GDM1 (cell line): ENCODE measurements around the gene AMACR.

Experiments
- DNase-seq: peaks from one replicate; lab custom pipeline; 2025; lab: John Stamatoyannopoulos, UW

Gene AMACR

DNA sequence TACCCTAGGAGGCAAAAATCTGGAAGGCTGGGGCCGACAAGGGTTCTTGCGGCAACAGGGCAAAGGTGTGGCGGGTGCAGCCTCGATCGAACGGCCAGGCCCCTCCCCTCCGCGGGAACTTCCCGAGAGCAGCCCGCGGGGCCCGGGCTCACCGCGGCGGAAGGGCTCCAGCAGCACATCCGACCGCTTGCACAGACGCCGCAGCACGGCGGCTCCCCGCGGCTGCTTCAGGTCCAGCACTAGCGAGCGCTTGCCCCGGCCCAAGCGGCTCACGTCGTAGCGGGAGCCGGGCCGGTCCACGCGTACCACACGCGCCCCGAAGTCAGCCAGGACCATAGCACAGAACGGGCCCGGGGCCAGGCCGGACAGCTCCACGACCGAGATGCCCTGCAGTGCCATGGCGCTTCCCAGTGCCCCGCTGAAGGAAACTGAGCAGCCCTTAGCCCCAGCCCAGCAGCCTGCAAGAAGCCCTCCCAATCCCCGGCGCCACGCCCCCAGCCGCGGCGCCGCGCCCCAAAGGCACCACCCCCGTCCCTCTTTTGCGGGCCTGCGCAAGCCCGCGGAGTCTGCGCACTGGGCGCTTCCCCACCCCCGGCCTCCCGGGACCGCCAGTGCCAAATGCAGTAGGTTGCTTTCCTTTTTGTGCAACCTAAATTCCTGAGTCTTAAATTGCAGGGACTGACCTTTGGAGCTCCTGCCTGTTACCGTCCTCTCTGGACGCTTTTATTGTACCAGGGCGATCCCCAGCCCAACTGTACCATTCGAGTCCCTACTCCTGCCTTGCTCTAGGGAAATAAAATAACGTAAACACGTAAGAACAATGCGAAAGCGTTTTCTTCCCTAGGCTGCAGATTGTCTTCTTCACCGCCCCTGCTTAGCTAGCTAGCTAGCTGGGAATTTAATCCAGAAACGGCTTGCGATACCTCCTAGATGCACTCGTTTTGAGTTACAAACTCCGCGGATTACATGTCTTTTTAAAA, at the start of gene AMACR:
TSS of gene AMACR (minus strand) at position 430 of the 980 bp plus-strand sequence. CDS start at position 399, 31 bp downstream.
- DNase-seq, result peak; percentile 93

DNA sequence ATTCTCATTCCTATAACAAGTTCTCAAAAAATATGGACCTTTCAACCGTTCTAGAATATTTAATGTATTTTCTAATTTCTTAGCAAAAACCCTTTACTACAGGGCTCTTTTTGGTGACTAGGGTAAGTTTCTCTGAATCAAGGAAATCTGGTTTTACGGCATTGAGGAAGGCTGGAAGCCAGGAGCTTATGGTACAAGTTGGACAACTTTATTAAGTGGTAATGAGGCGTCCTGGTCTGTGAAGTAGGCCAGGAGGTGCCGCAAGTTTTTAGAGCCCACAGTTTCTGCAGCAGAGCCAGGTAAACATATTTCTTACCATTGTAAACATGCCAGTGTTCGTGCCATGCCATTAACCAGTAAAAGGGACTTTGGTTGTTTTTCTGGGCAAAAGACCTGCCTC, 49.7 kb upstream of the AMACR start:
- no peak for DNase-seq

DNA sequence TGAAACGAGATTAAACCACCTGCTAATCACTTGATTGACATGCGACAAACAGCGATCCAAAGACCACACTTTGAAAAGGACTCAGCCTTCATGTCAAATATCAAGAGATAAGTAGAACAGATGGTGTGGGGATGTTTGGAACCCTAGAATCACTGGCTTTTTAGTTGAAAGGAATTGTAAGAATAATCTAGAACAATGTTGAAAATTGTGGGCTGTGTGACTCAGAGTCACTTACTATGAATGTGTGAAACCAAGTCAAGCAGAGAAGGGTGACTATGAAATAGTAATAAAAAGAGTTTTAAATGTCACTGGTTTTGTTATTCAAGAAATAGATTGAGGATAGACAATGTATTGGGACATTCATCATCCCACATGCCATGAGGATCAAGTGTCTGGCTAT, 49.3 kb upstream of the AMACR start:
- no peak for DNase-seq

DNA sequence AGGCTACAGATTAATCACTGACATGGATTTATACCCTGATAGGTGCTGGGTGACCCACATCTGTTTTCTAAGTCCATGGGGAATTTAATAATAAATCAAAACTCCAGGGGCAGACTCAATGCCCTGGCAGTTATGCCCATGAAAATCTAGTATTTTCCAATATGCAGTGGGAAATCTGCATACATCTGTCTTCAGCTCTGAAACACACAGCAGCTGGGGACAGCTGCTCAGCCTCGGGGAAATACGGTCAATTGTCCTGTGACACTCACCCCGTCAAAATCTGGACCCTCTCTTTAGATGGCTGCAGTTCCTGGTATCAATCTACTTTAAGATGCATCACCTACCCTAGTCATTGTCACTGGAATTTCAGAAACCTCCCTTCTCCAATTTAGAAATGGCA, 47.8 kb upstream of the AMACR start:
- DNase-seq, result no peak

GRCh38 chr5:34054400-34054729, 46.5 kb upstream of the AMACR start:
- no peak for DNase-seq

DNA sequence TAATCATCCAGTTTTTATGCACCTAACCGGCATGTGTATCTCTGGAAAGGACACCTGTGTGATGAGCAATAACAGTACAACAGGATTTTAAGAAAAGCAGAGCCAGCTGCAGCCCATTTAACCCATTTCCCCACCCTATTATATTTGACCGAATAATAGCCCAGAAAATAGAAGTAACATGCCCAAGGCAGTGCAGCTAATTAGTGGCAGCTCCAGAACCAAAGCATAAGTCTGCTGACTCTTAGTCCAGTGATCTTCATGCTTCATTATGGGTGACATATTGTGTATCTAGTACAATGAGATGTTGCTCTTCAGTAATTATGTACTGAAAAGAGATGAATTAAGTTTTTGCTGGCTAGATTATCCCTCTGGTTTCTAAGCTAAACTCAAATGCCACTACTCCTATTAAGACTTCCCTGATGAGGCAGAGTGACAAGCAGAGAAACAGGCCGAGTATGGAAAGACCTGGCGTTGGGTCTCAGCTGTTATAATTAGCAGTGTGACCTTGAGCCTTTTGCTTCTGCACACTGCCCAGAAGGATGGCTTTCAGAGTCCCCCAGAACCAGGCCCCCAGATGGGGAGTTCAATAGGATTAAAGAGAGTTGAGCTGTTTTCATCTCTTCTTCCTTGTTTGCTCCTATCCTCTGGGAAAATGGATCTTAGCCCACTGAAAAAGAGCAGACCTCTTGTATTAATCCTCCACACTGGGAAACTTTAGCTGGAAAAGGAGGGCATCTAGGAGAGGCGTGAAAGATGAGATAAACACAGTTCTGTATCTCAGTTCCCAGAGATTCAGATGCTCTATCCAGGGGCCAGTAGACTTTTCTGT, 45.9 kb upstream of the AMACR start:
- DNase-seq, result no peak

DNA sequence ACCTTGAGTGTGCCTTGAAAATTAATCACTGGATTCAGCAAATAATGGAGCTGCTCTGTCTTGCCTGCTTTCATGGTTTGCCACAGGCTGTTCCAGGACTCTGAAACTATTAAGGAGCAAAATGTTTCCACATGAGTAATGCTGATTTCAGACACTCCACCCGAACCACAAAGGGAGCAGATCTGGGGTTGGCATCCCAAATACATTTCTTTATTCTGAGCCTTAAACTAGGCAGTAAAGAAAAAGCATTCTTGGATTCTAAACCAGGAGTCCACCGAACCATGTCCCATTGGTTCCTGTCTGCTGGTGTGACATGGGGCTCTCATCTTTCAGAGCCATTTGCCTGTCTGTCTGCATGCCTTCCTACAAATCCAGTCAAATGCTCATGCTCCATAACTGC, 45.3 kb upstream of the AMACR start:
- no peak for DNase-seq

GRCh38 chr5:34051374-34051980, 43.6 kb upstream of the AMACR start:
- DNase-seq, result no peak

DNA sequence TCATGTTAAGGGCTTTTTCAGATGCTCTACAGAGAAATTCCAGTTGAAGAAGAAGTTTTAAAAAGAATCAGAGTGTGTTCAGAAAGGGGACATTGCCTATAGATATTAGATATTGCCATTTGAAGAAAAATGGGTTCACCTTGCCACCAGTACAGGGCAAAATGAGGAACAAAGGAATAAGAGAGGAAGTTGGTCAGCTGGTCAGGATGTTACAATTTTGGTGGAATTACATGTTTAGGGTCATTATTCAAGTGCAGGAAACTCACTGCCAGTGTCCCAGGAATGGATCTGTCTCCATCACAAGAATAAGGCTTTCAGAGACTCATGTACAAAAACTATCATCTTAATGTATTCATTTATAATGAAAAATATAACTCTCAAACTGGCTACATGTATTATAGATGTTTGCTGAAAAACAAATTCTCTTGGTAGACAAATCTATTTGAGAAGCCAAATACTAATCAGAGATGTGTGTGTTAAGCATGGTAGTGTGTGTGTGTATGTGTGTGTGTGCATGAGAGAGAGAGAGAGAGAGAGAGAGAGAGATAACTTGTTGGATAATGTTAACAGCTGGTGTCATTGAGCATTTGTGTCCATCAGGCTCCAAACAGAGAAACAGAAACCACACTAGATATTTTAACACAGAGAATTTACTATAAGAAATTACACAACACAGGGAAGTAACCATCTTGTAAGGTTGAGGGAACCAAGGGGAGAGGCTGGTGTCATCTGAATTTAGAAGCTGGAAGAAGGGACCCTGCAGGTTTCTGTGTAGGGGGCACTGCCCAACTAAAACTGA, 40.1 kb upstream of the AMACR start:
- DNase-seq, result no peak

- no peak for DNase-seq
Measured at GRCh38 chr5:34047143-34047542, 39.3 kb upstream of the AMACR start.

DNA sequence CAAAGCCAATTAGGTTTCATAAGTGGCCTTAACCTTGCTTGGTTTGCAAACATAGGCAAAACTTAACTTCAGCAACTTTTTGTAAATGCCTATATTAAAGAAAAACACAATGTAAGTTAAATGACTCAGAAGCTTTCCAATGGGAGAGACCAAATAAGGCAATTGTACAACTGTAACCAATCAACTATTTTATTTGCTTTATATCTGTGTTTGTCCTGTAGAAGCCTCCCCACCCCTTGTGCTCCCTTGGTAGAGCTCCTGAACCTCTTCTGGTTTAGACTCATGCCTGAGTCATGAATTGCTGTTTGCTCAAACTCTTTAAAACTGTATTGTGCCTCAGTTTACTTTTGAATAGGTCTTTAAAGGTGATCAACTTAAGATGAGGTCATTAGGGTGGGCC, 38.1 kb upstream of the AMACR start:
- DNase-seq, result no peak

GRCh38 chr5:34045023-34045422, 37.2 kb upstream of the AMACR start:
- no peak for DNase-seq

- no peak for DNase-seq
Measured at GRCh38 chr5:34043099-34043876, 35.4 kb upstream of the AMACR start, which contains the start of gene C1QTNF3. Gene C1QTNF3 (minus strand): TSS chr5:34043213. CDS start chr5:34043125, 88 bp downstream.

- no peak for DNase-seq
Measured at GRCh38 chr5:34042321-34042720, 34.5 kb upstream of the AMACR start.

DNA sequence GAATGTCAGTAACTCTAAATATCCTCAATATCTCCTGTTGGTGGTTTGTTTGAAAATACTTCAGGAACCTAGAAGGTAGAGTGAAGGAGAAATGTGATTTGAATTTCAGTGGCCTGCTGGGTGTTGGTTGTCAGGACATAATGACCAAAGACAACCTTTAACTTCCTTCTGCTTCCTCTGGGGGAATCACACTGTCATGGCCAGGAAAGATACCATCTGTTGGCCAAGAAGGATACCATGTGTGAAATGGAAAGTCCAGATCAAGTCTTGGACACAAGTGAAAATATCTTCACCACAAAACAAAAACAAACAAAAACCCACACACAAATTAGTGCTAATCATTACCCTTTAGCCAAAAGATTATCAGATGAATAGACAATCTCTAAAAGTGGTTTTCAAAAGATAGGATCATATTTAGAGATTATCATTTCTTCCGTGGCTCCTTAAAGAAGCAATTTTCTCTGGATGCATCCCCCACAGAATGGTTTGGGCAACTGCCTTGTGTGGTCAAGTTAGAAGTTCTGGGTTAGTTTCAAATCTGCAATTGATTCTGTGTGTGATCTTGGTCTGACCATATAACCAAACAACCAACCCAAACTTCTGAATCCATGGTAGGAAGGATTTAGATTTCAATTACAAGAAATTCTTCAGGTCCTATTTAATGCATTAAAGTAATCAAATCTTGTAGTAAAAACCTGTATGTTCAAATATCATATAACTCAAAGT, 33.6 kb upstream of the AMACR start:
- no peak for DNase-seq

- no peak for DNase-seq
Measured at GRCh38 chr5:34040472-34040871, 32.6 kb upstream of the AMACR start.

GRCh38 chr5:34039398-34040157, 31.7 kb upstream of the AMACR start:
- DNase-seq, result no peak

DNA sequence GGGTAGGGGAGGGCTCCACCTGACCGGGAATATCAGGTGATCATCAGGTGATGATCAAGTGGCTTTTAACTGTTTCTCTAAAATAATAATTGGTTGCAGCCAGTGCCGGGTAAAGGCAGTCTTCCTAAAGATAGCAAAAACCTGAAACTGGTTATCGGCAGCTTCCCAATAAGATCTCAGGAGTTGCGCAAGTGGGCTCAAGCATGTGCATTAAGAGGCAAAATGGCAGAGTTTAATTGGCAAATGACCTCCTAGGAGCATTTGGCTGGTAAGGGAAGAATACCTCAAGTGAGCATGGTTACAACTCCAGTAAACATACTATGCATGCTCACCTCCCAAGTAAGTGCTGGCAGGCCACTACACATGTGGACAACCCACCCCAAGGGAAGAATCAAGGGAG, 31.0 kb upstream of the AMACR start:
- no peak for DNase-seq

GRCh38 chr5:34038390-34038789, 30.5 kb upstream of the AMACR start:
- DNase-seq, result no peak
